Activated B cell treated with CpG ODN at 0.5 μM for 24 hours (primary cell): ENCODE measurements around the gene PDCD5. TPM values are rescaled to one million over a fixed set of nuclear protein-coding genes. Genes with fewer than 3 reads are reported as not detected.

Experiments used
- ATAC-seq: fragments of 200-7000 bp; cut with Tn5 transposase; one replicate; pipeline ENCODE4 v1.10.0; 2021; ENCODE audit warnings: low read depth, mild to moderate bottlenecking, moderate library complexity
- CTCF ChIA-PET: fragments of 350-600 bp; sonication (Branson Sonifier 250); formaldehyde crosslinking; loops from one replicate; lab custom pipeline; 2021; ENCODE audit warnings: antibody characterized with exemption; lab: Charles Lee
- POLR2A ChIA-PET: fragments of 350-600 bp; sonication (Branson Sonifier 250); formaldehyde crosslinking; loops from one replicate; lab custom pipeline; 2021; ENCODE audit warnings: antibody characterized with exemption; lab: Charles Lee
- DNase-seq: peaks from one replicate; pipeline ENCODE4 v3.0.0; 2022
- H3K27ac Mint-ChIP-seq: one replicate; pipeline ENCODE4 v1.8.0; 2020; ENCODE audit warnings: mixed read lengths
- H3K27me3 Mint-ChIP-seq: one replicate; pipeline ENCODE4 v1.8.0; 2021; ENCODE audit warnings: mixed read lengths
- H3K36me3 Mint-ChIP-seq: one replicate; pipeline ENCODE4 v1.8.0; 2021; ENCODE audit warnings: low read depth, mixed read lengths
- H3K4me1 Mint-ChIP-seq: one replicate; pipeline ENCODE4 v1.8.0; 2021; ENCODE audit warnings: mixed read lengths
- H3K4me3 Mint-ChIP-seq: one replicate; pipeline ENCODE4 v1.8.0; 2020; ENCODE audit warnings: mild to moderate bottlenecking, mixed read lengths
- H3K9me3 Mint-ChIP-seq: one replicate; pipeline ENCODE4 v1.8.0; 2020; ENCODE audit warnings: mixed read lengths
- intact Hi-C: fragments of 100-400 bp; cut with micrococcal nuclease; formaldehyde crosslinking; loops from one replicate; pipeline ENCODE4 v1.15.1; 2024
- total RNA-seq: library from RNA; stranded (reverse); gene quantifications from 2 replicates; pipeline ENCODE4 v1.2.3, GENCODE V29; 2022
- TF ChIP-seq, protein P1 (sequence below): fragments of 200-600 bp; IDR thresholded peaks from one replicate; pipeline ENCODE4 v1.8.0; 2022; ENCODE audit warnings: antibody characterized with exemption, mild to moderate bottlenecking

The PDCD5 gene
- total RNA-seq, 1 donor from 2014 or later = 58.2 TPM

DNA sequence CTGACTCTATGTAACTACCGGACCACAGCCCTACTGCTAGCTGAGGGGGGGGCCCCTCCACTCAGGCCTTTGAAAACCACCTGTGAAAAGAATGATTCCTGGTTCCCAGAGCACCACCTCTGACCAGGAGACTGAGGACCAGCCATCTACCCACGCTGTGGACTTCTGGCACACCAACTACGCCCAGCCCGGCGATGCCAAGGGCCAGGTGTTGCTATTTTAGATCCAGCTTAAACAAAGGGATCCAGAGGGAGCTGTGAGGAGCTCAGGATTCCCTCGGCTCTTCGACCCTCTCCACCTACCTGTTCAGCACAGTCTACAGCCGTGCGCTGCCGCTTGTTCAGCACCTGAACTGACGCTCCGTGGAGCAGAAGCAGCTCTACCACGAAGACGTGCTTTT is 23.0 kb downstream of the PDCD5 start:
- TF ChIP-seq, protein P1, sequence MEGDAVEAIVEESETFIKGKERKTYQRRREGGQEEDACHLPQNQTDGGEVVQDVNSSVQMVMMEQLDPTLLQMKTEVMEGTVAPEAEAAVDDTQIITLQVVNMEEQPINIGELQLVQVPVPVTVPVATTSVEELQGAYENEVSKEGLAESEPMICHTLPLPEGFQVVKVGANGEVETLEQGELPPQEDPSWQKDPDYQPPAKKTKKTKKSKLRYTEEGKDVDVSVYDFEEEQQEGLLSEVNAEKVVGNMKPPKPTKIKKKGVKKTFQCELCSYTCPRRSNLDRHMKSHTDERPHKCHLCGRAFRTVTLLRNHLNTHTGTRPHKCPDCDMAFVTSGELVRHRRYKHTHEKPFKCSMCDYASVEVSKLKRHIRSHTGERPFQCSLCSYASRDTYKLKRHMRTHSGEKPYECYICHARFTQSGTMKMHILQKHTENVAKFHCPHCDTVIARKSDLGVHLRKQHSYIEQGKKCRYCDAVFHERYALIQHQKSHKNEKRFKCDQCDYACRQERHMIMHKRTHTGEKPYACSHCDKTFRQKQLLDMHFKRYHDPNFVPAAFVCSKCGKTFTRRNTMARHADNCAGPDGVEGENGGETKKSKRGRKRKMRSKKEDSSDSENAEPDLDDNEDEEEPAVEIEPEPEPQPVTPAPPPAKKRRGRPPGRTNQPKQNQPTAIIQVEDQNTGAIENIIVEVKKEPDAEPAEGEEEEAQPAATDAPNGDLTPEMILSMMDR = no peak
- DNase-seq = no peak
- ATAC-seq = no peak
- Mint-ChIP-seq H3K4me1 (no peaks in the 10 kb centered on the region), H3K9me3 (no peaks in the 10 kb centered on the region), H3K36me3 (peaks cover 69% of the 10 kb centered on the region), H3K27me3 (no peaks in the 10 kb centered on the region), H3K4me3 (no peak overlapping the region), H3K27ac (no peak overlapping the region)
- intact Hi-C loops = no loop called here
- CTCF ChIA-PET = no interaction called here
- POLR2A ChIA-PET = no interaction called here

DNA sequence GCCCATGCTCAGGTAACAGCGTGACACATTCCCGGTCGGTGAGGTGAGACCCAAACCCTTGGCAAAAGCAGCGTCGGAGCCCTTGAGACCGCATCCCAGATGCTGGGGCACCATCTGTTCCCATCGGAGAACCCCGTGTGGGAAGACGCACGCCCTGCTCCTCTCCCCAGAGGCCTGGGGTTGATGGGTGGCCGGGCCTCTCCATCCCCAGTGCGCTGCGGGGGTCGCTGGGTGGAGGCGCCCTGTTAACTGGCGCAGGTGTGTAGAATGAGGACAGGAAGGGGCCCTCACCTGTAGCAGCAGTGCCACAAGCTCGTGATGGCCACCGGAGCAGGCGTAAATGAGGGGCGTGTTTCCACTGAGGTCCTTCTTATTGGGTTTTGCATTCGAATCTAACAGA is 24.6 kb downstream of the PDCD5 start:
- DNase-seq (no peak), ATAC-seq (no peak)
- Mint-ChIP-seq H3K9me3 (no peaks in the 10 kb centered on the region), H3K4me3 (no peak overlapping the region), H3K27me3 (no peaks in the 10 kb centered on the region), H3K27ac (no peak overlapping the region), H3K4me1 (no peaks in the 10 kb centered on the region), H3K36me3 (peaks cover 66% of the 10 kb centered on the region)
- TF ChIP-seq, protein P1 = no peak
- CTCF ChIA-PET = no interaction called here
- intact Hi-C loops = no loop called here
- POLR2A ChIA-PET = no interaction called here

DNA sequence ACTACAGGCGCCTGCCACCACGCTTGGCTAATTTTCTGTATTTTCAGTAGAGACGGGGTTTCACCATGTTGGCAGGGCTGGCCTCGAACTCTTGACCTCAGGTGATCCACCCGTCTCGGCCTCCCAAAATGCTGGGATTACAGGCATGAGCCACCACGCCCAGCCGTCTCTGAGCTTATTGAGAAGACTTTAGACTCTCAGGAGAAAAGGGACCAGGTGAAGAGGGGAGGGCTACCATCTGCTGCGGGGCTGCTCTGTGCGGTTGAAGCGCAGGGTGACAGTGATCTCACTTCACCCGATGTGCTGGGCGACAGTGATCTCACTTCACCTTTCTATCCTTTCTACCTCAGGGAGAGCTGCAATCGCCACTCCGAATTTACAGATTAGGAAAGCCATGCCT is 25.3 kb downstream of the PDCD5 start:
- Mint-ChIP-seq H3K27me3 (no peaks in the 10 kb centered on the region), H3K4me1 (no peaks in the 10 kb centered on the region), H3K27ac (no peak overlapping the region), H3K36me3 (peaks cover 66% of the 10 kb centered on the region), H3K9me3 (no peaks in the 10 kb centered on the region), H3K4me3 (no peak overlapping the region)
- ATAC-seq = no peak
- CTCF ChIA-PET = no interaction called here
- POLR2A ChIA-PET = interaction anchor here (0.7 kb wide), 1 partner anchor 570 kb away, joined by 10 read pairs; no protein-coding TSS in a partner anchor
- intact Hi-C loops = no loop called here
- DNase-seq = no peak
- TF ChIP-seq, protein P1 = no peak

DNA sequence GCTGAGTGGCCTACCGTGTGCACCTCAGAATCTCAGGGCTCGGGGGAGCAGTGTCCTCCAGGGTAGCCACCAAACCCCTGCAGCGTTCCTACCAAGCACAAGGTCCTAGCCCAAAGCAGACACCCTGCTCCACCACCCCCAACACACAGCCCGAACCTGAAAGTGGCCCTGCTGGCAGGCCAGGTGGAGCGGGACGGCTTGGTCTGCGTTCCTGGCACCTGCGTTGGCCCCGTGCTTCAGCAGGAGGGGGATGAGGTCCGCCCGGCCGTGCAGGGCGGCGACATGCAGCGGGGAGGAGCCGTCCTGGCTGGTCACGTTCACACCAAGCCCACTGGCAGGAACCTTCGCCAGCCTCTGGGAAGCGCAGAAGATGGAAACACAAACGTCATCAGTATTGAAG is 26.5 kb downstream of the PDCD5 start:
- CTCF ChIA-PET = no interaction called here
- H3K27ac Mint-ChIP-seq = no peak overlapping the region

DNA sequence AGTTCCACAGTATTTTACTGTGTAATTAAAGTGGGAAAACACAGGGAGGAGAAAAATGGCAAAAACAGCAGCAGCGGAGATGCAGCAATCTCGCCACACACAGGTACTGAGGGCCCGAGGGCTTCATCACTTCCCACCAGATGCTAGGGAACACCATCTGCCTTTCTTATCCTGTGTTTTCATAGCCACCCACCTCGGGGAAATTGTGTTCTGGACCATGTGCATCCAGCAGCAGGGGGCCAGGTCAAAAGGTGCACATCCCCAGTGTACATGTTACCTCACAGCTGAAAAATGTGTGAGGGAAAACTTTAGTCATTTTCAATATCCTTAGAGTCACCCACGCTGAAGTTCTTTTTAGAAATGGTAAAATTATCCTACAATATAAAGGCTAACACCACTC is 30.2 kb downstream of the PDCD5 start:
- CTCF ChIA-PET = no interaction called here
- no peak for DNase-seq
- ATAC-seq = no peak
- POLR2A ChIA-PET = no interaction called here
- Mint-ChIP-seq H3K27me3 (no peaks in the 10 kb centered on the region), H3K27ac (no peak overlapping the region), H3K36me3 (peaks cover 66% of the 10 kb centered on the region), H3K4me3 (no peak overlapping the region), H3K9me3 (no peaks in the 10 kb centered on the region), H3K4me1 (no peaks in the 10 kb centered on the region)
- intact Hi-C loops = no loop called here
- TF ChIP-seq, protein P1 = no peak

More for the DNA sequence above, 26.5 kb downstream of the PDCD5 start:
- DNase-seq (no peak), ATAC-seq (no peak)
- no peaks in the 10 kb centered on the region for H3K27me3 Mint-ChIP-seq
- no peaks in the 10 kb centered on the region for H3K9me3 Mint-ChIP-seq
- intact Hi-C loops = no loop called here
- no peak overlapping the region for H3K4me3 Mint-ChIP-seq
- POLR2A ChIA-PET = no interaction called here
- H3K36me3 Mint-ChIP-seq = peaks cover 65% of the 10 kb centered on the region
- H3K4me1 Mint-ChIP-seq = no peaks in the 10 kb centered on the region
- TF ChIP-seq, protein P1 = no peak
